KBM-7 (cell line): Measurements from ENCODE around the gene SUGCT.
"Not testable (repeated sequence)": the region's sequence is repeated elsewhere in the genome, so short reads cannot be mapped to it uniquely, and the experiment has no call there.

Experiments
- DNase-seq: peaks from one replicate; pipeline ENCODE4 v3.0.0-alpha.2; 2015
- in situ Hi-C: fragments of 300-500 bp; cut with MboI; formaldehyde crosslinking; loops from 2 replicates; pipeline ENCODE4 v1.14.3; 2020; ENCODE audit warnings: low sequenced_read_pairs, low pct_unique_long_range_greater_than_20kb, mixed read lengths

SUGCT gene

GRCh38 chr7:40570223-40570622 lies 435.4 kb downstream of the SUGCT start:
- DNase-seq: no peak

GRCh38 chr7:40571796-40572195 lies 437.0 kb downstream of the SUGCT start:
- DNase-seq: no peak
- in situ Hi-C loops: no loop called here

More at GRCh38 chr7:40570223-40570622, 435.4 kb downstream of the SUGCT start:
- in situ Hi-C loops: no loop called here

GRCh38 chr7:40572810-40573465 lies 438.1 kb downstream of the SUGCT start:
- in situ Hi-C loops: no loop called here
- no peak for DNase-seq

GRCh38 chr7:40579401-40579800 lies 444.6 kb downstream of the SUGCT start:
- no peak for DNase-seq
- in situ Hi-C loops: no loop called here

GRCh38 chr7:40580776-40581175 lies 446.0 kb downstream of the SUGCT start:
- in situ Hi-C loops: no loop called here
- no peak for DNase-seq

GRCh38 chr7:40582539-40582938 lies 447.7 kb downstream of the SUGCT start:
- DNase-seq: no peak
- in situ Hi-C loops: no loop called here

- DNase-seq: no peak
These were observed 449.1 kb downstream of the SUGCT start for GRCh38 chr7:40583667-40584444.

GRCh38 chr7:40584667-40585433 lies 450.0 kb downstream of the SUGCT start:
- DNase-seq: no peak

More at GRCh38 chr7:40583667-40584444, 449.1 kb downstream of the SUGCT start:
- in situ Hi-C loops: no loop called here

GRCh38 chr7:40586197-40586596 lies 451.4 kb downstream of the SUGCT start:
- peak; percentile 48 for DNase-seq
- in situ Hi-C loops: no loop called here

More at GRCh38 chr7:40584667-40585433, 450.0 kb downstream of the SUGCT start:
- in situ Hi-C loops: no loop called here

GRCh38 chr7:40587419-40587818 lies 452.6 kb downstream of the SUGCT start:
- DNase-seq: no peak
- in situ Hi-C loops: no loop called here

GRCh38 chr7:40595129-40595528 lies 460.3 kb downstream of the SUGCT start:
- in situ Hi-C loops: no loop called here
- no peak for DNase-seq

- DNase-seq: no peak
- in situ Hi-C loops: no loop called here
These were observed 461.0 kb downstream of the SUGCT start for GRCh38 chr7:40595832-40596231.

GRCh38 chr7:40597517-40597916 lies 462.7 kb downstream of the SUGCT start:
- in situ Hi-C loops: no loop called here
- DNase-seq: no peak

GRCh38 chr7:40598915-40599314 lies 464.1 kb downstream of the SUGCT start:
- DNase-seq: peak; percentile 77
- in situ Hi-C loops: no loop called here

- in situ Hi-C loops: no loop called here
- DNase-seq: no peak
These were observed 465.0 kb downstream of the SUGCT start for GRCh38 chr7:40599836-40600235.

GRCh38 chr7:40602351-40602750 lies 467.5 kb downstream of the SUGCT start:
- DNase-seq, in situ Hi-C loops: not testable (repeated sequence)

- peak; percentile 65 for DNase-seq
- in situ Hi-C loops: no loop called here
These were observed 470.0 kb downstream of the SUGCT start for GRCh38 chr7:40604601-40605438.

- in situ Hi-C loops: no loop called here
- no peak for DNase-seq
These were observed 473.7 kb downstream of the SUGCT start for GRCh38 chr7:40608321-40609075.
